Loucy (cell line): ENCODE measurements around the gene FABP6.

Experiments
- H2AFZ ChIP-seq: fragments of 200-600 bp; sonication (generic); 2 replicates; pipeline ENCODE4 v1.6.0; 2016; ENCODE audit warnings: antibody characterized with exemption, mild to moderate bottlenecking, low read length, moderate library complexity
- H3F3A ChIP-seq: fragments of 200-600 bp; 2 replicates; pipeline ENCODE4 v1.6.0; 2016; ENCODE audit warnings: antibody characterized with exemption, low read depth, mild to moderate bottlenecking
- H3K27me3 ChIP-seq: fragments of 200-600 bp; sonication (generic); 2 replicates; pipeline ENCODE4 v1.6.1; 2014; ENCODE audit warnings: low read length, mild to moderate bottlenecking; ENCODE audit not compliant: insufficient read depth, poor library complexity, severe bottlenecking
- H3K36me3 ChIP-seq: fragments of 200-600 bp; sonication (generic); 2 replicates; pipeline ENCODE4 v1.6.1; 2016; ENCODE audit warnings: low read length; ENCODE audit not compliant: insufficient read depth
- H3K4me1 ChIP-seq: fragments of 200-600 bp; sonication (generic); 2 replicates; pipeline ENCODE4 v1.5.1; 2014; ENCODE audit warnings: low read length, mild to moderate bottlenecking; ENCODE audit not compliant: insufficient read depth, poor library complexity, severe bottlenecking
- H3K4me2 ChIP-seq: fragments of 200-600 bp; sonication (generic); 2 replicates; pipeline ENCODE4 v1.6.0; 2014; ENCODE audit warnings: antibody characterized with exemption, low read length, low read depth, mild to moderate bottlenecking; ENCODE audit not compliant: poor library complexity, severe bottlenecking
- H3K4me3 ChIP-seq: fragments of 200-600 bp; sonication (generic); 2 replicates; pipeline ENCODE4 v1.5.1; 2014; ENCODE audit warnings: low read length, mild to moderate bottlenecking, mixed read lengths; ENCODE audit not compliant: poor library complexity, severe bottlenecking
- H3K79me2 ChIP-seq: fragments of 200-600 bp; sonication (generic); 2 replicates; pipeline ENCODE4 v1.6.1; 2014; ENCODE audit warnings: low read length; ENCODE audit not compliant: insufficient read depth
- H3K9ac ChIP-seq: fragments of 200-600 bp; sonication (generic); 2 replicates; pipeline ENCODE4 v1.6.0; 2014; ENCODE audit warnings: mild to moderate bottlenecking, low read depth, low read length, moderate library complexity; ENCODE audit not compliant: poor library complexity, severe bottlenecking
- H3K9me2 ChIP-seq: fragments of 200-600 bp; sonication (generic); replicated peaks from 2 replicates; pipeline ENCODE4 v1.6.1; 2016; ENCODE audit warnings: low read depth, low read length, mixed read lengths
- H3K9me3 ChIP-seq: fragments of 200-600 bp; sonication (generic); 2 replicates; pipeline ENCODE4 v1.6.1; 2014; ENCODE audit warnings: mild to moderate bottlenecking, antibody characterized with exemption, low read length, low read depth; ENCODE audit not compliant: insufficient read depth
- H4K20me1 ChIP-seq: fragments of 200-600 bp; sonication (generic); 2 replicates; pipeline ENCODE4 v1.6.0; 2014; ENCODE audit warnings: antibody characterized with exemption, low read length, mild to moderate bottlenecking; ENCODE audit not compliant: insufficient read depth, poor library complexity, severe bottlenecking
- CTCF ChIP-seq: fragments of 200-600 bp; sonication (generic); conservative IDR thresholded peaks from 2 replicates; pipeline ENCODE4 v1.5.1; 2014; ENCODE audit warnings: mild to moderate bottlenecking, antibody characterized with exemption, low read length
- EZH2phosphoT487 ChIP-seq: fragments of 200-600 bp; IDR thresholded peaks from 2 replicates; pipeline ENCODE4 v1.6.1; 2018; ENCODE audit warnings: antibody characterized with exemption, mild to moderate bottlenecking, moderate library complexity, borderline replicate concordance

FABP6 gene

DNA sequence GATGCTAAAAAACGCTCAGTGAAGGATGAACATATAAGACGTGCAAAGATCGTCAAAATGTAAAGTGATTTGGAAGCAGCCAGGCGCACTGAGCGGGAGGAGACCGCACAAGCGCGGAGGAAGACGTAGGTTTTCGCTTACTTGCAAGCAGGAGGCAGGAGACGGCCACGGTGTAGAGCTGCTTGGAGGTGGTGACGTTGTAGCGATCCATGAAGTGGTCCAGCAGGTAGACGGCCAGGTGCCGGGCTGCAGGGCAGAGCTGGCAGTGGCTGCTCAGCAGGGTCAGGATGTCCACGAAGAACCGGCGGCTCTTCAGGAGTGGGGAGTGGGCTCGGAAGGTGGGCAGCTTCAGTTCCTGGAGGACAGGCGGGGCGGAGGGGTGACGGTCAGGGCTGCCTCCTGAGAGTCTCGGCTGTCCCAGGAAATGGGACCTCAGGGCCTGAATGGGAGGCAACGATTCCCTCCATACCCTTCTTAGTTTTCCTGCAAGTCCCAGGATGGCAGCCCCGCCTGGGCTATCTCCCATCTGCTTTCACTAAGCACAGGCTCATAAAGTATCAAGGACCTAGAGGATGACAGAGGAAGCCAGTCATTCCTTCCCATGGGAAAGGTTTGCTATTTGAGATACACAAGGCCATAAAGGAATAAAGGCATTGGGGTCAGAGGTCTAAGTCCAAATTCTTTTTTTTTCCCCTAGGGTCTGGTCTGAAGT is 51.2 kb downstream of the FABP6 start:
- no peaks in the 10 kb centered on the region for H3K9me2 ChIP-seq
- H3K4me2 ChIP-seq = no peak overlapping the region
- peaks cover 18% of the 10 kb centered on the region; the same call in 1 of the 2 replicates for H3K79me2 ChIP-seq
- peaks cover 32% of the 10 kb centered on the region; the same call in 1 of the 2 replicates for H3K36me3 ChIP-seq
- H3K9me3 ChIP-seq = no peaks in the 10 kb centered on the region
- H3K4me3 ChIP-seq = no peak overlapping the region
- no peaks in the 10 kb centered on the region for H3F3A ChIP-seq
- no peaks in the 10 kb centered on the region for H3K27me3 ChIP-seq
- H3K4me1 ChIP-seq = no peaks in the 10 kb centered on the region
- H2AFZ ChIP-seq = no peak overlapping the region
- no peak overlapping the region for H3K9ac ChIP-seq
- no peak for TF ChIP-seq CTCF
- TF ChIP-seq EZH2phosphoT487 = no peak
- H4K20me1 ChIP-seq = no peaks in the 10 kb centered on the region

DNA sequence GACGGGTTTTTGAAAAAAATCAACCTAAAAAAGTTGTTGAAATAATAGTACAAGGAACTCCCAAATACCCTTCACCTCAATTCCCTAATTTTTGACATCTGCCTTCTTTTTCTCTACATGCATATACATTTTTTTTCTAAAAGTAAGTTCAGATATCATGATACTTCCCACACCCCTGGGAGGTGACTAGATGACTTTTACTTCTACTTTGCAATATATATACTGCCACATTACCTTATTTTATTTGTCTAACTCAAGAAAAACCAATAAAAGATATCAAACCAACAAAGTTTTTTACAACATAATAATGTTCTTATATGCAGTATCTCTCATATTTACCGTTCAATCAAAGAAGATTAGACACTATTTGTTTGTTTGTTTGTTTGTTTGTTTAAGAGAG is 52.0 kb downstream of the FABP6 start:
- Histone ChIP-seq H2AFZ (no peak overlapping the region), H3K9ac (no peak overlapping the region), H4K20me1 (no peaks in the 10 kb centered on the region), H3K4me1 (no peaks in the 10 kb centered on the region), H3K36me3 (peaks cover 25% of the 10 kb centered on the region; the same call in 1 of the 2 replicates), H3K4me3 (no peak overlapping the region), H3F3A (no peaks in the 10 kb centered on the region), H3K9me3 (no peaks in the 10 kb centered on the region), H3K27me3 (no peaks in the 10 kb centered on the region), H3K9me2 (no peaks in the 10 kb centered on the region), H3K4me2 (no peak overlapping the region), H3K79me2 (peaks cover 25% of the 10 kb centered on the region; the same call in 1 of the 2 replicates)
- no peak for TF ChIP-seq EZH2phosphoT487
- no peak for TF ChIP-seq CTCF

DNA sequence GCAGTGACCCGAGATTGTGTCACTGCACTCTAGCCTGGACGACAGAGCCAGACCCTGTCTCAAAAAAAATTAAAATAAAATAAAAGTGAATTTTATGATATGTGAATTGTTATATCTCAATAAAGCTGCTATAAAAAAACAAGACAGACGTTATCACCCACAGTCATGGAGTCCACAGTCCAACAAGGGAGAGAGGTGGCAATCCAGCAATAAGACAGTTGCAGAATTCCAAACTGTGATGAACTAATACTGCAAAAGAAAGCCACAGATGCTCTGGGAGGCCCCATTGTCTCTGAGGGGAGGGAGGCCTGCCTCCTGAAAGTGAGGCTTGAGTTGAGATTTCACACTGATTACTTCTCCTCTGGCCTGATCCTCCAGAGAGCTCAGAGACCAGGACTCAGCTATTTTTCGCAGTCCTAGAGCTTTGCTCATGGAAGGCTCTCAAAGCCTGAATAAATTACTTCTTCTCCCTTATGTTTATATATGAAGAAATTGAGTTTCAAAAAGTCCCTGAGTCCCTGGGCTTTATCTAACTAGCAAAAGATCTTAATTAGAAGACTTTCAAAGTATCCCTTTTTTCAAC is 55.1 kb downstream of the FABP6 start:
- Histone ChIP-seq H2AFZ (no peak overlapping the region), H4K20me1 (no peaks in the 10 kb centered on the region), H3K79me2 (peaks cover 35% of the 10 kb centered on the region), H3K9me3 (no peaks in the 10 kb centered on the region), H3K9me2 (no peaks in the 10 kb centered on the region), H3K27me3 (no peaks in the 10 kb centered on the region), H3F3A (no peaks in the 10 kb centered on the region), H3K4me2 (no peak overlapping the region), H3K9ac (no peak overlapping the region), H3K4me3 (no peak overlapping the region), H3K4me1 (peaks cover 8% of the 10 kb centered on the region), H3K36me3 (peaks cover 11% of the 10 kb centered on the region; the same call in 1 of the 2 replicates)
- TF ChIP-seq CTCF (no peak), EZH2phosphoT487 (no peak)
